ENCODE measurements around the gene RPS6KA3. TPM values are rescaled to one million over a fixed set of nuclear protein-coding genes. Genes with fewer than 3 reads are reported as not detected.

Gene RPS6KA3
- total RNA-seq, 5 donors from 2014 or later (not counting 1 experiment from before 2014, with no cell fraction given): 65.2 to 89.9 (median 71.9) TPM

DNA sequence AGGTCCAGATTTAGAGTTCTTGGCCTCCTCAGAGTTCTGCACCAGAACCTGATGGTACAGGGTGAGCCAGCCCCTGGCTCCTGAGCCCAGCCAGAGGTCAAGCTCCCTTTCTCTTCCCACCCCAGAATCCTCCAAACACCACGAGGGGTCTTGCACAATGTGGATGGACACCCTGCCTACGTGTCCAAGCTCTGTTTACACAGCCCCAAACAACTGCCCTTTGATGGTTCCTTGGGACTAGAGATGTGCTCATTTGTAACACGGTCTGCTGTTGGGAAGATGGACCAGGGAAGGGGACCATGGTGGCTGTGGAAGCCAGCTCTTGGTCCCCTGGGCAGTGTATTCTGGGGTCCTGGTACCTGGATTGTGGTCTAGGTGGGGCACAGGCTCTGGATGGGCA, 40.0 kb upstream of the RPS6KA3 start:
- H3K27me3 Mint-ChIP-seq: no peaks in the 10 kb centered on the region
- H3K9me3 ChIP-seq: no peaks in the 10 kb centered on the region
- no peak overlapping the region for H3K27ac Mint-ChIP-seq
- no peak overlapping the region for H3K4me3 Mint-ChIP-seq
- no peak overlapping the region for H3K4me3 ChIP-seq (ENCODE audit: control insufficient read depth in 1 of 2, extremely low read depth in 1 of 2, low read length in 1 of 2)
- no peak overlapping the region for H3K27ac ChIP-seq (ENCODE audit: low read length)
- H3K4me1 Mint-ChIP-seq: peaks cover 0 to 2% (median 0%) of the 10 kb centered on the region in 3 donors
- H3K4me1 ChIP-seq (ENCODE audit: control insufficient read depth in 1 of 2, extremely low read depth in 1 of 2, insufficient read depth in 2 of 2, low read length in 2 of 2): no peaks in the 10 kb centered on the region
- no peak for ATAC-seq (replicated peaks in 1 of 4)
- WGBS (ENCODE audit: insufficient coverage): no CpG with 5 or more reads among the region's 3 CpGs
- no peaks in the 10 kb centered on the region for H3K36me3 Mint-ChIP-seq
- no peaks in the 10 kb centered on the region for H3K27me3 ChIP-seq (replicated peaks in 1 of 2; ENCODE audit: control insufficient read depth in 2 of 2, extremely low read depth in 1 of 2, insufficient read depth in 2 of 2, low read length in 1 of 2)
- ChIA-PET POLR2A (no interaction called here), CTCF (no interaction called here)
- H3K9me3 Mint-ChIP-seq: no peaks in the 10 kb centered on the region
- DNase-seq: no peak
- no peaks in the 10 kb centered on the region for H3K36me3 ChIP-seq (ENCODE audit: control insufficient read depth in 2 of 2, extremely low read depth in 1 of 2, insufficient read depth in 1 of 2, low read length in 1 of 2)

DNA sequence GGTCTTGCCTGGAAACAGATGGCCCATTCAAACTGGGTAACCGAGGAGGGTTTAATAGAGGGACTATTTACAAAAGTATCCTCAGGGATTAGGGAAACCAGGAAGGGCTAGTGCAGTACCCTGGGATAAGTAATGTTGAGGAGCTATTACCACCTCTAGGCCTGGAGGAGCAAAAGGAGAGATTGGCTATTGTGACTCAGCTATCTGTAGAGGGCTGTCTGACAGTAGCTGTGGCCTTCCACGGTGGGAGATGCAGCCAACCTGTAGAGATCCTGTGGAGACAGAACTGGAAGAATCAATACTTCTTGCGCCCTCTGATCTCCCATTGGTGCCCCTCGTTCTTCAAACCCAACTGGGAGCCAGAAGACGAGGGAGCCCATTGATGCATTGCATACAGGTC, 34.1 kb upstream of the RPS6KA3 start:
- Histone ChIP-seq H3K9me3 (no peaks in the 10 kb centered on the region), H3K27me3 (replicated peaks in 1 of 2; ENCODE audit: control insufficient read depth in 2 of 2, extremely low read depth in 1 of 2, insufficient read depth in 2 of 2, low read length in 1 of 2) (no peaks in the 10 kb centered on the region), H3K27ac (ENCODE audit: low read length) (no peak overlapping the region), H3K4me3 (ENCODE audit: control insufficient read depth in 1 of 2, extremely low read depth in 1 of 2, low read length in 1 of 2) (no peak overlapping the region), H3K36me3 (ENCODE audit: control insufficient read depth in 2 of 2, extremely low read depth in 1 of 2, insufficient read depth in 1 of 2, low read length in 1 of 2) (no peaks in the 10 kb centered on the region), H3K4me1 (ENCODE audit: control insufficient read depth in 1 of 2, extremely low read depth in 1 of 2, insufficient read depth in 2 of 2, low read length in 2 of 2) (no peaks in the 10 kb centered on the region)
- DNase-seq (no peak), ATAC-seq (replicated peaks in 1 of 4) (no peak)
- Mint-ChIP-seq H3K27ac (no peak overlapping the region), H3K9me3 (no peaks in the 10 kb centered on the region), H3K27me3 (peaks cover 0 to 10% of the 10 kb centered on the region in 2 donors), H3K4me1 (peaks cover 0 to 10% (median 9%) of the 10 kb centered on the region in 3 donors), H3K36me3 (no peaks in the 10 kb centered on the region), H3K4me3 (no peak overlapping the region)
- 83% methylated on average over 1 of the region's 5 CpGs for WGBS (ENCODE audit: insufficient coverage)
- ChIA-PET POLR2A (no interaction called here), CTCF (no interaction called here)

GRCh38 chrX:20294957-20295356, 28.2 kb upstream of the RPS6KA3 start:
- Histone ChIP-seq H3K27me3 (replicated peaks in 1 of 2; ENCODE audit: control insufficient read depth in 2 of 2, extremely low read depth in 1 of 2, insufficient read depth in 2 of 2, low read length in 1 of 2) (no peaks in the 10 kb centered on the region), H3K4me3 (ENCODE audit: control insufficient read depth in 1 of 2, extremely low read depth in 1 of 2, low read length in 1 of 2) (no peak overlapping the region), H3K36me3 (ENCODE audit: control insufficient read depth in 2 of 2, extremely low read depth in 1 of 2, insufficient read depth in 1 of 2, low read length in 1 of 2) (no peaks in the 10 kb centered on the region), H3K9me3 (no peaks in the 10 kb centered on the region), H3K27ac (ENCODE audit: low read length) (no peak overlapping the region), H3K4me1 (ENCODE audit: control insufficient read depth in 1 of 2, extremely low read depth in 1 of 2, insufficient read depth in 2 of 2, low read length in 2 of 2) (no peaks in the 10 kb centered on the region)
- H3K27me3 Mint-ChIP-seq: peaks cover 0 to 10% of the 10 kb centered on the region in 2 donors
- POLR2A ChIA-PET: no interaction called here
- DNase-seq (no peak), ATAC-seq (replicated peaks in 1 of 4) (no peak)
- WGBS (ENCODE audit: insufficient coverage): no CpG with 5 or more reads among the region's 2 CpGs
- peaks cover 0 to 10% (median 9%) of the 10 kb centered on the region in 3 donors for H3K4me1 Mint-ChIP-seq
- no peaks in the 10 kb centered on the region for H3K9me3 Mint-ChIP-seq
- H3K4me3 Mint-ChIP-seq: no peak overlapping the region
- H3K27ac Mint-ChIP-seq: no peak overlapping the region
- CTCF ChIA-PET: no interaction called here
- no peaks in the 10 kb centered on the region for H3K36me3 Mint-ChIP-seq

DNA sequence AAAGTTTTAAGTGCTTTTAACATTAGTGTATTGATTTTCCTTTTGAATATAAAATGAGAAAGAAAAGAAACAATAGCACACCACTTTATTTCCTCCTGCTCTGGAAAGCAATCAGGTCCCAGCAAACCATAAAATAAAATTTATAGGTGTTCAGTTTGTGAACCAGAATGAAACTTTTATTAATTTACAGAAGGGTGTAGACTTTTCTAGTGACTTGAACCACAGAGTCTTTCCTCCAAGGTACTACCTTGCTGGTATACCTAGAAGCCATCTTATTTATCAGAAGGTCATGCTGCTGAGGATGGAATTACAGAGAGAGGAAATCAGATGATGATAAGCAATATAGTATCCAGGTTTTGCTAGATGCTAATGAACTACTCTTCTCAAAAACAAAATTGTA, 27.6 kb upstream of the RPS6KA3 start:
- Mint-ChIP-seq H3K27me3 (peaks cover 0 to 10% of the 10 kb centered on the region in 2 donors), H3K4me3 (no peak overlapping the region), H3K4me1 (peaks cover 0 to 10% (median 9%) of the 10 kb centered on the region in 3 donors), H3K36me3 (no peaks in the 10 kb centered on the region), H3K27ac (no peak overlapping the region), H3K9me3 (no peaks in the 10 kb centered on the region)
- POLR2A ChIA-PET: no interaction called here
- Histone ChIP-seq H3K9me3 (no peaks in the 10 kb centered on the region), H3K27me3 (replicated peaks in 1 of 2; ENCODE audit: control insufficient read depth in 2 of 2, extremely low read depth in 1 of 2, insufficient read depth in 2 of 2, low read length in 1 of 2) (no peaks in the 10 kb centered on the region), H3K4me3 (ENCODE audit: control insufficient read depth in 1 of 2, extremely low read depth in 1 of 2, low read length in 1 of 2) (no peak overlapping the region), H3K36me3 (ENCODE audit: control insufficient read depth in 2 of 2, extremely low read depth in 1 of 2, insufficient read depth in 1 of 2, low read length in 1 of 2) (no peaks in the 10 kb centered on the region), H3K27ac (ENCODE audit: low read length) (no peak overlapping the region), H3K4me1 (ENCODE audit: control insufficient read depth in 1 of 2, extremely low read depth in 1 of 2, insufficient read depth in 2 of 2, low read length in 2 of 2) (no peaks in the 10 kb centered on the region)
- ATAC-seq (replicated peaks in 1 of 4) (no peak), DNase-seq (no peak)
- CTCF ChIA-PET: no interaction called here

DNA sequence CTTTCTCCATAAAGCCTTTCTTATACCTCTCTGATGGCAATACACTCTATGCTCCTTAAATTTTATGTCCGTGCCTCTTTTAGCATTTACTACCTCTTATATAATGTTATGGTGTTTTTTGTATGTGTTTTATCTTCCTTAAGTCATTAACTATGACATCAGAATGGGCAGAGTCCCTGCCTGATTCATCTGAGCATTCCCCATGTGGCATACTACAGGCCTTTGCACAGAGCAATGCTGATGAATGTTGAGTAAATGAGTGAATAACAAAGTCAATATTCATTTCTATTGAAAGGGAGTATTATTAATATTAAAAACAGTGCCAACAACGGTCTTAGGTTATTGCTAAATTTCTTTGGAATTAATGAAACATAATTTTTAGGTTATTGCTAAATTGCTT, 18.8 kb upstream of the RPS6KA3 start:
- H3K4me1 ChIP-seq (ENCODE audit: control insufficient read depth in 1 of 2, extremely low read depth in 1 of 2, insufficient read depth in 2 of 2, low read length in 2 of 2): no peaks in the 10 kb centered on the region
- ChIA-PET POLR2A (no interaction called here), CTCF (no interaction called here)
- no peaks in the 10 kb centered on the region for H3K9me3 ChIP-seq
- Mint-ChIP-seq H3K9me3 (peaks cover 6 to 18% (median 7%) of the 10 kb centered on the region in 3 donors), H3K27ac (no peak overlapping the region), H3K4me1 (no peaks in the 10 kb centered on the region), H3K4me3 (no peak overlapping the region), H3K27me3 (peaks cover 0 to 8% of the 10 kb centered on the region in 2 donors), H3K36me3 (peaks cover 4% of the 10 kb centered on the region)
- no peak overlapping the region for H3K27ac ChIP-seq (ENCODE audit: low read length)
- H3K4me3 ChIP-seq (ENCODE audit: control insufficient read depth in 1 of 2, extremely low read depth in 1 of 2, low read length in 1 of 2): no peak overlapping the region
- no peaks in the 10 kb centered on the region for H3K27me3 ChIP-seq (replicated peaks in 1 of 2; ENCODE audit: control insufficient read depth in 2 of 2, extremely low read depth in 1 of 2, insufficient read depth in 2 of 2, low read length in 1 of 2)
- WGBS (ENCODE audit: insufficient coverage): no CpG with 5 or more reads among the region's 2 CpGs
- no peak for ATAC-seq (replicated peaks in 1 of 4)
- no peaks in the 10 kb centered on the region for H3K36me3 ChIP-seq (ENCODE audit: control insufficient read depth in 2 of 2, extremely low read depth in 1 of 2, insufficient read depth in 1 of 2, low read length in 1 of 2)
- DNase-seq: no peak

DNA sequence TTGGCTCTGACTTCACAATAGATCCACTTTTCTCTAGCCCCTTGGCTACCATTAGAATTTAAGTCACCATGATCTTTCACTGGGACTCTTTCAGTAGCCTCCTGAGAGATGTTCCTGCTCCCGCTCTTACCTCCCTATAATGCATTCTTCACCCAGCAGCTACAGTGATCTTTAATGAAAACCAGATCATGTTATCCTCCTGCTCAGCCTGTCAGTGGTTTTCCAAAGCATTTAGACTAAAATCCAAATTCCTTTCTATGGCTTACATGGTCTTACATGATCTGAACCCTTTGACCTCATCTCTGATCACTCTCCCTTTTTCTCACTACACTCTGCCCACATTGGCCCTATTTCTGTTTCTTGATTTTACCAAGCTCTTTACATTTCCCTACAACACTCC, 18.3 kb upstream of the RPS6KA3 start:
- Mint-ChIP-seq H3K27me3 (peaks cover 0 to 8% of the 10 kb centered on the region in 2 donors), H3K36me3 (peaks cover 4% of the 10 kb centered on the region), H3K4me3 (no peak overlapping the region), H3K4me1 (no peaks in the 10 kb centered on the region), H3K9me3 (peaks cover 6 to 18% (median 7%) of the 10 kb centered on the region in 3 donors), H3K27ac (no peak overlapping the region)
- H3K9me3 ChIP-seq: no peaks in the 10 kb centered on the region
- H3K36me3 ChIP-seq (ENCODE audit: control insufficient read depth in 2 of 2, extremely low read depth in 1 of 2, insufficient read depth in 1 of 2, low read length in 1 of 2): no peaks in the 10 kb centered on the region
- DNase-seq: no peak
- ChIA-PET CTCF (no interaction called here), POLR2A (no interaction called here)
- ATAC-seq (replicated peaks in 1 of 4): no peak
- H3K27ac ChIP-seq (ENCODE audit: low read length): no peak overlapping the region
- H3K4me1 ChIP-seq (ENCODE audit: control insufficient read depth in 1 of 2, extremely low read depth in 1 of 2, insufficient read depth in 2 of 2, low read length in 2 of 2): no peaks in the 10 kb centered on the region
- H3K27me3 ChIP-seq (replicated peaks in 1 of 2; ENCODE audit: control insufficient read depth in 2 of 2, extremely low read depth in 1 of 2, insufficient read depth in 2 of 2, low read length in 1 of 2): no peaks in the 10 kb centered on the region
- H3K4me3 ChIP-seq (ENCODE audit: control insufficient read depth in 1 of 2, extremely low read depth in 1 of 2, low read length in 1 of 2): no peak overlapping the region
- WGBS (ENCODE audit: insufficient coverage): 80% methylated on average over 1 of the region's 1 CpG

GRCh38 chrX:20284444-20284843, 17.7 kb upstream of the RPS6KA3 start:
- no peak overlapping the region for H3K4me3 Mint-ChIP-seq
- CTCF ChIA-PET: no interaction called here
- POLR2A ChIA-PET: no interaction called here
- Histone ChIP-seq H3K36me3 (ENCODE audit: control insufficient read depth in 2 of 2, extremely low read depth in 1 of 2, insufficient read depth in 1 of 2, low read length in 1 of 2) (no peaks in the 10 kb centered on the region), H3K27me3 (replicated peaks in 1 of 2; ENCODE audit: control insufficient read depth in 2 of 2, extremely low read depth in 1 of 2, insufficient read depth in 2 of 2, low read length in 1 of 2) (no peaks in the 10 kb centered on the region), H3K27ac (ENCODE audit: low read length) (no peak overlapping the region), H3K4me1 (ENCODE audit: control insufficient read depth in 1 of 2, extremely low read depth in 1 of 2, insufficient read depth in 2 of 2, low read length in 2 of 2) (no peaks in the 10 kb centered on the region), H3K9me3 (no peaks in the 10 kb centered on the region), H3K4me3 (ENCODE audit: control insufficient read depth in 1 of 2, extremely low read depth in 1 of 2, low read length in 1 of 2) (no peak overlapping the region)
- H3K4me1 Mint-ChIP-seq: no peaks in the 10 kb centered on the region
- peaks cover 0 to 8% of the 10 kb centered on the region in 2 donors for H3K27me3 Mint-ChIP-seq
- whole genome bisulfite sequencing (ENCODE audit: insufficient coverage): no CpG with 5 or more reads among the region's 1 CpG
- ATAC-seq (replicated peaks in 1 of 4) (no peak), DNase-seq (no peak)
- H3K9me3 Mint-ChIP-seq: peaks cover 6 to 18% (median 7%) of the 10 kb centered on the region in 3 donors
- no peak overlapping the region for H3K27ac Mint-ChIP-seq
- peaks cover 4% of the 10 kb centered on the region for H3K36me3 Mint-ChIP-seq

Data from T-cell (primary cell).